Stimulated activated naive B cell treated with anti-CD40 and anti-IgM and Interleukin-4, amounts not matched to agents 10 μg/mL and 1 μg/mL and 100 μg/mL, for 72 hours (primary cell): Measurements from ENCODE around the gene EPHA1.
"Not testable (repeated sequence)": the region's sequence is repeated elsewhere in the genome, so short reads cannot be mapped to it uniquely, and the experiment has no call there.

Experiments
- ATAC-seq, 2 donors: fragments of 150-1000 bp; cut with Tn5 transposase; replicated peaks; 2 replicates each; pipeline ENCODE4 v1.10.0; 2021; ENCODE audit warnings: moderate library complexity in 1 of 2
- DNase-seq: peaks from one replicate; pipeline ENCODE4 v3.0.0; 2021
- H3K27ac Mint-ChIP-seq: one replicate; pipeline ENCODE4 v1.8.0; 2022; ENCODE audit warnings: mild to moderate bottlenecking, mixed read lengths
- H3K27me3 Mint-ChIP-seq, 2 donors: one replicate each; pipeline ENCODE4 v1.8.0; 2022; ENCODE audit warnings: mixed read lengths in 2 of 2
- H3K36me3 Mint-ChIP-seq, 2 donors: one replicate each; pipeline ENCODE4 v1.8.0; 2022; ENCODE audit warnings: mixed read lengths in 2 of 2, mild to moderate bottlenecking in 1 of 2
- H3K4me1 Mint-ChIP-seq, 2 donors: one replicate each; pipeline ENCODE4 v1.8.0; 2022; ENCODE audit warnings: mixed read lengths in 2 of 2, mild to moderate bottlenecking in 1 of 2
- H3K4me3 Mint-ChIP-seq, 2 donors: one replicate each; pipeline ENCODE4 v1.8.0; 2022; ENCODE audit warnings: mild to moderate bottlenecking in 2 of 2, mixed read lengths in 2 of 2, moderate library complexity in 1 of 2
- H3K9me3 Mint-ChIP-seq, 2 donors: one replicate each; pipeline ENCODE4 v1.8.0; 2022; ENCODE audit warnings: mixed read lengths in 2 of 2, mild to moderate bottlenecking in 1 of 2

EPHA1 gene

DNA sequence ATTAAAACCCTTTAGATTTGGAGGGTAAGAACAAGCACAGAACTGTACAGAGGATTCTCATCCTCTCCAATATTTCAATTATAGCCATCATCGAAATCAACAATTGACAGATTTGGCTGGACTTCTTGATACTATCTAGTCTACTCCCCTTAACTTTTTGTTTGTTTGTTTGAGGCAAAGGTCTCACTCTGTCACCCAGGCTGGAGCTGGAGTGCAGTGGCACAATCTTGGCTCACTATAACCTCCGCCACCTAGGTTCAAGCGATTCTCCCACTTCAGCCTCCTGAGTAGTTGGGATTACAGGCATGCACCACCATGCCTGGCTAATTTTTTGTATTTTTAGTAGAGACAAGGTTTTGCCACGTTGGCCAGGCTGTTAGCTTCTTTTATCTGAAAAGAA lies 6.4 kb downstream of the EPHA1 start:
- peaks cover 8 to 23% of the 10 kb centered on the region in 2 donors for H3K27me3 Mint-ChIP-seq
- not testable (repeated sequence) for H3K36me3 Mint-ChIP-seq, DNase-seq, H3K27ac Mint-ChIP-seq, H3K4me1 Mint-ChIP-seq, ATAC-seq, H3K4me3 Mint-ChIP-seq, H3K9me3 Mint-ChIP-seq

DNA sequence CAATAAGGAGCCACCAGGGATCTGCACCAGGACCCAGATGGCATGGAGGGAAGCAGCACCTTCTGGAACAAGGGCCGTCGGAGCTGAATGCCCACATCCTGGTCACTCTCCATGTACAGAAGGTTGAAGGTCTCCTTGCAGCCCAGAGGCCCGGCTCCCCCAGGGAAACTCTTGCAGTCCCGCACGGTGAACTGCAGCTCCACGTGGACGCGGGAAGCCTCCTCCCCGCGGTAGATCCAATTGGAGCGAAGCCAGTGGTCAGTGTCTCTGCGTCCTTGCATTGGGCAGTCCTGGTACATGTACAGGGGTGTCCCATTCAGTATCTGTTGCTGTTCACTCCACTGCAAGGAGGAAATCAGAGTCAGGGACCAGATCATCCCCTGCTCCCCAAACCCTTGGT lies 7.4 kb downstream of the EPHA1 start:
- ATAC-seq = no peak
- Mint-ChIP-seq H3K27ac (no peak overlapping the region), H3K9me3 (no peaks in the 10 kb centered on the region), H3K36me3 (no peaks in the 10 kb centered on the region), H3K4me1 (no peaks in the 10 kb centered on the region), H3K4me3 (no peak overlapping the region), H3K27me3 (peaks cover 6 to 20% of the 10 kb centered on the region in 2 donors)
- no peak for DNase-seq

DNA sequence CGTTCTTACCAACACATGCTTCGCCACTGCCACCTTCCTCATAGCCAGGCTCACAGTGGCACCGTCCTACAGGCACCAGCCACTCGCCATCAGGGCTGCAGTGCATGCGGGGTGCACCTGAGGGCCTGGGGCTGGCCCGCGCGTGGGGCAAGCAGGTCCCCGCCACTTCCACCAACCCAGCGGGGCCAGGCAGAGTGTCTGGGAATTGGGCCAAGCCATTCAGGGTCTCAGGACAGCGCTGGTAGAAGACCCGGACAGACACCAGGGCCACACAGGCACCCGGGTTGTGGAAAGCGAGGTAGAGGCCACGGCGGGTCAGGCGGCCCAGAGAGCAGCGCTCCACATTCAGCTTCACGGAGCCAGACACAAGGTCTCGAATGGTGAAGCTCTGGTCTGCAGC lies 9.0 kb downstream of the EPHA1 start:
- DNase-seq (no peak), ATAC-seq (no peak)
- Mint-ChIP-seq H3K27ac (no peak overlapping the region), H3K4me1 (peaks cover 2 to 6% of the 10 kb centered on the region in 2 donors), H3K36me3 (no peaks in the 10 kb centered on the region), H3K4me3 (no peak overlapping the region), H3K27me3 (peaks cover 6 to 20% of the 10 kb centered on the region in 2 donors), H3K9me3 (no peaks in the 10 kb centered on the region)

DNA sequence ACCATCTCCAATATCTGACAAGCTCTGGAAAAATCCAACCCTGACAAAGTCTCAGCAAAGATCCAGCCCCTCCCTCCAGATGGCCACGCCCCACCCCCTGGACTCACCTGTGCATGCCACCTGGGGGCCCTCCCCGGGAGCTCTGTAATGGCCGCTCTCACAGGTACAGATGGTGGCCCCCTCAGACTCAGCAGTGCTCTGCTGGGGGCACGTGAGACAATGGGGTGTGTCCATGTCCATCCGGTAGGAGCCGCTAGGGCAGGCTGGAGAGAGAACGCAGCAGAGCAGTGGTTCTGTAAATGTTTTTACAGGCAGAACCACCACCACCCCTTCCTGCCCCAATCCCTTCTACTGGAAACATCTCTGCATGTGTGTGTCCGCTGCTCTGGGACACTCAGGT lies 9.5 kb downstream of the EPHA1 start:
- no peak for DNase-seq
- Mint-ChIP-seq H3K27ac (no peak overlapping the region), H3K4me1 (peaks cover 2 to 6% of the 10 kb centered on the region in 2 donors), H3K27me3 (peaks cover 6 to 20% of the 10 kb centered on the region in 2 donors), H3K9me3 (no peaks in the 10 kb centered on the region), H3K4me3 (no peak overlapping the region), H3K36me3 (no peaks in the 10 kb centered on the region)
- ATAC-seq = no peak

DNA sequence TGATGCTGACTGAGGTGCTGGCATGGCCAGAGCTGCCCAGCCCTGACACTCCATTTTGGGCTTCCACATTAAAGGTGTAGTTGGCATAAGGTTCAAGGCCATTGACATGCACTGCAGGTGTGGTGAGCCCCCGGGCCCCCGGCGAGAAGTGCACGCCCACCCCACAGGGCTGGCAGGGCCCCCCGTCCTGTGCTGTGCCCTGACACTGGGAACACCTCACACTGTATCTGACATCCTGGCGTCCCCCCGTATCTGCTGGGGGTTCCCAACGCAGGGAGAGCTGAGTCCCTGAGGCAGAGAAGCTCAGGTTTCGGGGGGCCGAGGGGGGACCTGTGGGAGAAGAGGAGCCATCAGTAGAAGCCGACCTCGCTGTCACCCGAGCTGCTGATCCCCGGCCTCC lies 10.0 kb downstream of the EPHA1 start:
- peaks cover 6 to 20% of the 10 kb centered on the region in 2 donors for H3K27me3 Mint-ChIP-seq
- H3K9me3 Mint-ChIP-seq = no peaks in the 10 kb centered on the region
- ATAC-seq = no peak

DNA sequence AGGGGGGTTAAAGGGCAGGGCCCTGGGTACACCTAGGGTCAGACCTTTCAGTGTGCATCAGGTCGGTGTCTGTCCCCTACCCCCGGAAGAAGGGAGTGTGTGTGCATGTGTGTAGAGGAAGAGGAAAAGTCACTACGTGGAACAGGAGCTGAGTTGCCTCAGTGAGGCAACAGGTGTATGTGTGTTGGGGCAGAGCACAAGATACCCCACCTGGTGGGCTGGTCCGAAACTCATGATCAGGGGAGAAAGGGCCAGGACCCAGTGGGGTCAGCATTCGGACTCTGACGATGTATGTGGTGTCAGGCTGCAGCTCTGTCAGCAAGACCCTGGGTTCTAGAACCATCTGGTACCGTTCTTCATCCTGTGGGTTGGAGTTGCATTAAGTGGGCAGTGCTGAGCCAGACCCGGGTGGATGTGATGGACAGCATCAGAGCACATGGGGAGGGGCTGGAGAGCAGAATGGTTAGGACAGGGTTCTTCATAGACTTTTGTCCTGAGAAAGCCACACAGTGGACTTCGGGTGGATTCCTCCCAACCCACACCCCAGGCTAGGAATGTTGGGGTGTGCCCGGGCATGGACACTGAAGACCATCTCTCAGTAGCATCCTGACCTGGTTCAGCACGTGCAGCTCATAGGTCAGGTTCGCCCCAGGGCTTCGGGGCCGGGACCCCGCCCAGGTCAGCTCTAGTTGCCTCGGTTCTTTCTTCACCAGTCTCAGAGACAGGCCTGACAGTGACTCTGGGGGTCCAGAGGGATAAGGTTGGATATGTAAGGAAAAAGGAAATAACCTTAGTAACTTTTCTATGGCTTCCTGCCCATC lies 10.7 kb downstream of the EPHA1 start:
- H3K4me1 Mint-ChIP-seq = peaks cover 2 to 6% of the 10 kb centered on the region in 2 donors
- H3K27me3 Mint-ChIP-seq = peaks cover 6 to 20% of the 10 kb centered on the region in 2 donors
- H3K4me3 Mint-ChIP-seq = no peak overlapping the region
- H3K9me3 Mint-ChIP-seq = no peaks in the 10 kb centered on the region
- no peak for ATAC-seq
- peaks cover 4 to 9% of the 10 kb centered on the region in 2 donors for H3K36me3 Mint-ChIP-seq
- no peak for DNase-seq
- H3K27ac Mint-ChIP-seq = no peak overlapping the region

More for the DNA sequence above, 10.0 kb downstream of the EPHA1 start:
- Mint-ChIP-seq H3K36me3 (peaks cover 0 to 4% of the 10 kb centered on the region in 2 donors), H3K4me1 (peaks cover 2 to 6% of the 10 kb centered on the region in 2 donors), H3K27ac (no peak overlapping the region), H3K4me3 (no peak overlapping the region)
- DNase-seq = no peak

DNA sequence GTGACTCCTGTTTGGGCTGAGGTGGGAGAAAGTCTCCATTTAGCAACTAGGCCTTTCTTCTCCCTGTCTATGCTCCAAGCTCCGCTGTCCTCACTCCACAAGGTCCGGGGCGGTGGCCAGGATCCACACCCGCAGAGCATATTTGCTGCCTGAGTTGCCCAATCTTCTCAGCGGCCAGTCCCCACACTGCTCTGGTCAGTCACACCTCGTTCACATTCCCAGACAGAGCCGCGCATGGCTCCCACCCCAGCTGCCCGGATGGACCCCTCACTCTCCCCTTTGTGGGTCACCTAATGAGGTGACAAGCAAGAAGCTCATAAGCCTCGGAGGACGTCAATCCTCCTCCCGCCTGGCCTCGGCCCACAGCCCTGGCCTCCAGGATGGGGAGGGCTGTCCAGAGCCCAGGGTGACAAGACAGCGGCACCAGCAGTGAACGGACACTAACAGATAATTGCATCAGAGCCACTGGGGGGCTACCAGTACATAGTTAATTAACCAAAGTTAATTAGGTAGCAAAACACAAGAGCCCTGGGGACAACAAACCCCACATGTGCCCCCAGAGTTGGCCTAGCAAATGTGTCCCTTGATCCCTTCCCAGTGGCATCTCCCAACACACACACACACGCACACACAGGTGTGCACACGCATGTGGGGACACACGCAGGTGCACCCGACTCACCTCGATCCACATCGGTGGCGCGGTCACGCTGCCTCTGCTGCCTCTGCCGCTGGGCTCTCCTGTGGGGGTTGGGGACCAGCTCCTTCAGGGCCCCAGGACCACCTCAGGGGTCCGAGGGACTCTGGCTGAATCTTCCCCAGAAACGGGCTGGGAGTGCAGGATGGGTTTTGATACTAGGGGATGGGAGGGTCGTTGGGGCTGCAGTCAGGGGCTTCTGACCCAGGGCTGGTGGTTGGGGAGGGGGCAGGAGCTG lies 11.8 kb downstream of the EPHA1 start:
- Mint-ChIP-seq H3K27ac (no peak overlapping the region), H3K36me3 (peaks cover 14 to 18% of the 10 kb centered on the region in 2 donors), H3K27me3 (peaks cover 6 to 20% of the 10 kb centered on the region in 2 donors), H3K9me3 (no peaks in the 10 kb centered on the region), H3K4me1 (peaks cover 2 to 6% of the 10 kb centered on the region in 2 donors), H3K4me3 (no peak overlapping the region)
- no peak for DNase-seq
- no peak for ATAC-seq

DNA sequence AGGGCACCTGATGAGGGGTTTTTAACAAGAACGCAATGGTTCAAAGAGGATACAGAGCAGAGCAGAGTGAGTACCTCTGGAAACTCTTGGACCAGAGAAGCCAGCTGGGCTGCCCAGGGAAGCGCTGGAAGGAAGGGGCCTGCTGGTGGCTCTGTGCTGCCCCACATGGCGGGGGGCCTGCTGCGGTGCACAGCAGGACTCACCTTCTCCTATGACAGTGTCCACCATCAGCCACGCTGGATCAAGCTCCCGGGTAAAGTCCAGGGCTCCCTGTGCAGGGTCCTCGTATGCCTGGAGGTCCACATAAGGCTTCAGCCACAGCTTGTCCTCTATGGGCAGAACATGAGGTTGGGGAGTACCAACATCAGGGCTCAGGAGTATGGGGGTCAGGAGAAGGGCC lies 12.5 kb downstream of the EPHA1 start:
- ATAC-seq (no peak), DNase-seq (no peak)
- H3K4me3 Mint-ChIP-seq = no peak overlapping the region
- H3K4me1 Mint-ChIP-seq = peaks cover 2 to 6% of the 10 kb centered on the region in 2 donors
- no peaks in the 10 kb centered on the region for H3K9me3 Mint-ChIP-seq
- H3K36me3 Mint-ChIP-seq = peaks cover 21 to 24% of the 10 kb centered on the region in 2 donors
- peaks cover 6 to 20% of the 10 kb centered on the region in 2 donors for H3K27me3 Mint-ChIP-seq
- H3K27ac Mint-ChIP-seq = no peak overlapping the region

DNA sequence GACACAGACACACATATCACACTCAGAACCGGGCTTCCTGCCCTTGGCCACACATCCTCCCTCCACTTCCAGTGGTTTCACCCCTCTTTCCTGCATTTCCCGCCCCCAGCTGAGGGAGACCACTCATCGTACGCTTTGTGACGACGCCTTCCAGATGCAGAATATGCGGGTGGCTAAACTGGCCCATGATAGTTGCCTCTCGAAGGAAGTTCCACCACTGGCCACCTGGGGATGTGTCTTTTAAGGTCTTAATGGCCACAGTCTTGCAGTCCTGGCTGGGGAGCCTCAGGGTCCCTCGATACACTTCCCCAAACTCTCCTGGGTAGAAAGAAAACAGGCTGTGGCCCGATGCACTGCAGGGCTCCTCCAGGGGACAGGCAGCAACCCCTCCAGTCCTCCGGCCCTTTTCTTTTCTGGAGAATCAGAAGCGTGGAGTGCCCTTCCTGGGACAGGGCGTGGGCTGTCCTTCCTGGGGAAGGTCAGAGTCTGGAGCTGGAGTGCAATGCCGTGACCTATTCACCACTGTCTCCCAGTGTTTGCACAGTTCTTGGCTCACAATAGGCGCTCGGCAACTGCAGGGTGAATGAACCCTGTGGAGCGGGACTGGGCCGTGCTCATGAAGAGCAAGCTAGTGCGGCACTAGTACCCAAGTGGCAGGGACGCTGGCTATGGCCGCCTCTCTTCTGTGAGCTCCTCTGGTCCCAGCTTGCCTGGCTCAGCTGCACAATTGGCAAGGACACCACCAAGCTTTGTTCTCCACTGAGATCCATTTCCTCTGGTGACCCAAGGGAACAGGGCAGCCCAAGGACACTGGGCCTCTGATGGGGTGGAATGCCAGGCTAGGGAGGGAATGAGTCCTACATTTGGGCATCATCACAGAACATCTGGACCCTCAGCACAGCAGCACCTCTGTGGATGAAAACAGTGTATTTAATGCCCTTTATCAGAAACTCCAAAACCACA lies 13.2 kb downstream of the EPHA1 start:
- no peak overlapping the region for H3K27ac Mint-ChIP-seq
- H3K36me3 Mint-ChIP-seq = peaks cover 25 to 29% of the 10 kb centered on the region in 2 donors
- no peak overlapping the region for H3K4me3 Mint-ChIP-seq
- peaks cover 2 to 6% of the 10 kb centered on the region in 2 donors for H3K4me1 Mint-ChIP-seq
- peaks cover 6 to 20% of the 10 kb centered on the region in 2 donors for H3K27me3 Mint-ChIP-seq
- DNase-seq (no peak), ATAC-seq (peak; percentile 60)
- no peaks in the 10 kb centered on the region for H3K9me3 Mint-ChIP-seq

DNA sequence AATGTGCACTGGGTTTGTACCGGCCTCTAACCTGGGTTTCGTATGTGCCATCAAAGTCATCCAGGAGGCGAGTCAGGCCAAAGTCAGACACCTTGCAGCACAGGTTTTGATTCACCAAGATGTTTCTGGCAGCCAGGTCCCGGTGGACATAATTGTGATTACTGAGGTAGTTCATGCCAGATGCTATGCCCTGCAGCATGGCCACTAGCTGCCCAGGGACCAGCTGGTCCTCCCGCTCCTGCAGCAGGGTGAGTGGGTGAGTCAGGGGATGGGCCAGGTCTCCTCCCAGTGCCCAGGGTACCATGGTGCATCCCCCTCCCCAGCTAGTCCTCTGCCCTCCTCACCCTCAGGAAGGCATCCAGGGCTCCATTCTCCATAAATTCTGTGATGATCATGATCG lies 13.9 kb downstream of the EPHA1 start:
- Mint-ChIP-seq H3K4me1 (peaks cover 2 to 6% of the 10 kb centered on the region in 2 donors), H3K36me3 (peaks cover 30 to 36% of the 10 kb centered on the region in 2 donors), H3K27ac (no peak overlapping the region), H3K27me3 (peaks cover 6 to 20% of the 10 kb centered on the region in 2 donors), H3K4me3 (no peak overlapping the region), H3K9me3 (no peaks in the 10 kb centered on the region)
- ATAC-seq (peak in 1 of 2 donors; percentile 20), DNase-seq (no peak)

DNA sequence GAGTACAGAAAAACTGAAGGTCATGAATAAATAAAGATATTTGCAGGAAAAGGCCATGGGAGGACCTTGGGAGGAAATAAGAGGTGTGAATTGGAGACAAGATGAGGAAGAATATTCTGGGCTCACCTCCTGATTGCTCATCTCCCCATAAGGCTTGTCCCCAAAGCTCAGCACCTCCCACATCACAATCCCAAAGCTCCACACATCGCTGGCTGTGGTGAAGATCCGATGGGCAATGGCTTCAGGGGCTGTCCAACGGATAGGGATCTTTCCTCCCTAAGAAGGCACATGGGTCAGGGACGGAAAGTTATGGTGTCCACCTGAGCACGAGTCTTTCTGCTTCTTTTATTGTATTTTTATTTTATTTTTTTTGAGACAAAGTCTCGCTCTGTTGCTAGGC lies 14.6 kb downstream of the EPHA1 start:
- H3K4me1 Mint-ChIP-seq = peaks cover 2 to 6% of the 10 kb centered on the region in 2 donors
- no peak overlapping the region for H3K27ac Mint-ChIP-seq
- ATAC-seq = no peak
- no peak overlapping the region for H3K4me3 Mint-ChIP-seq
- no peaks in the 10 kb centered on the region for H3K9me3 Mint-ChIP-seq
- H3K36me3 Mint-ChIP-seq = peaks cover 31 to 43% of the 10 kb centered on the region in 2 donors
- DNase-seq = no peak
- peaks cover 6 to 13% of the 10 kb centered on the region in 2 donors for H3K27me3 Mint-ChIP-seq

DNA sequence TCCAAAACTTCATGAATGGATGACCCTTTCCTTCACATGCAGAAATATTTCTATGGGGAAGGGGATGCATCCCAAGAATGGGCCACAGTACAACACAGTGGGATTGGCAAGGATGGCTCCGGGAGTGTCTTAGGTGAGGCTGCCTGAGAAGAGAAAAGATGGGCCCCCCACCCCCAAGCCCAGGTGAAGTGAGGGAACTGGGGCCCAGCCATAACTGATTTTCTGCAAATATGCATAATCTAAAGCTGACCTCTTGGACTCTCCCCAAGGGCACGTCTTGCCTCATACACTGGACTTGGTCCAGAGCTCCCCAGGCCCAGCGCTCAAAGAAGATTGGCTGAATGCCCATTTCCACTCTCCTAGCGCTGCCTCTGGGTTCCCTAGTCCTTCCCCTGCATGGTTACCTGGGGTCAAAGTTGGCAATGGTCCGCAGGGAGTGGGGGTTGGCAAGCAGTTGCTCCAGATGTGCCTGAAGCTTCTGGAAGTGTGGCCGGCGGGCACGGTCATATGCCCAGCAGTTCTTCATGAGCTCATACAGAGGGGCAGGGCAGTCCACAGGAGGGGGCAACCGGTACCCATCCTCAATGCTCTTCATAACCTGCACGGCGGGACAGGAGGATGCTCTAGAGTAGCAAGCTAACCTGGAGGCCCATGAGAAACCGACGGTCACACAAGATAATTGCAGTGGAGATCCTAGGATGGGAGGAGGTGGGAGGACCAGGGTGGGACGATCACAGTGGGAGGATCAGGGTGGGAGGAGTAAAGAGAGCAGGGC lies 15.2 kb downstream of the EPHA1 start:
- ATAC-seq (no peak), DNase-seq (no peak)
- Mint-ChIP-seq H3K27ac (no peak overlapping the region), H3K36me3 (peaks cover 31 to 43% of the 10 kb centered on the region in 2 donors), H3K4me1 (peaks cover 2 to 6% of the 10 kb centered on the region in 2 donors), H3K4me3 (no peak overlapping the region), H3K27me3 (peaks cover 6 to 13% of the 10 kb centered on the region in 2 donors), H3K9me3 (no peaks in the 10 kb centered on the region)

DNA sequence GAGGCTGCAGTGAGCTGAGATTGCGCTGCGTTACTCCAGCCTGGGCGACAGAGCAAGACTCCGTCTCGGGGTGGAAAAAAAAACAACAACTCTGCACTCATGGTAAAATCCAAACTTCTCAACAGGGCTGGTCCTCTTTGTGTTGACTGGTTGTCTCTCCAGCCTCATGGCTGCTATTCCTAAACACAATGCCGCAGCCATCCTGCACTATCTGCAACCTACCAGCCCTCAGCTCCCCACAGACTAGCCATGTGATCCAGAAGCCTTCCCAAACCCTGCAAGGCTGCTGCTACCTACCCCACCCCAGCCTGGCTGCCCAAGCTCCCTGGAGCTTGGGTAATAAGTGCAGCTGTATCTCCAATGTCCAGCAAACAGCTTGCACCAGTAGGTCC lies 15.8 kb downstream of the EPHA1 start:
- peaks cover 2 to 6% of the 10 kb centered on the region in 2 donors for H3K4me1 Mint-ChIP-seq
- no peak overlapping the region for H3K4me3 Mint-ChIP-seq
- H3K27ac Mint-ChIP-seq = no peak overlapping the region
- H3K36me3 Mint-ChIP-seq = peaks cover 31 to 43% of the 10 kb centered on the region in 2 donors
- peaks cover 5 to 12% of the 10 kb centered on the region in 2 donors for H3K27me3 Mint-ChIP-seq
- ATAC-seq (no peak), DNase-seq (no peak)
- no peaks in the 10 kb centered on the region for H3K9me3 Mint-ChIP-seq
